AG09309 (cell line): ENCODE measurements around the gene MICAL2.

Experiments
- DNase-seq: peaks from one replicate; pipeline ENCODE4 v3.0.0-alpha.2; 2010; ENCODE audit warnings: low read depth
- H3K4me3 ChIP-seq: 2 replicates; pipeline ENCODE4 v1.5.1; 2011; ENCODE audit warnings: mild to moderate bottlenecking, low read depth, low read length, moderate library complexity; ENCODE audit not compliant: control insufficient read depth
- CTCF ChIP-seq: IDR thresholded peaks from 2 replicates; pipeline ENCODE4 v1.5.1; 2011; ENCODE audit warnings: mild to moderate bottlenecking, low read depth, low read length, inconsistent platforms; ENCODE audit not compliant: insufficient read depth, control insufficient read depth; ENCODE audit errors: missing control alignments

MICAL2 gene

GRCh38 chr11:12185914-12186313, 75.5 kb downstream of the MICAL2 start:
- no peak for TF ChIP-seq CTCF
- no peak for DNase-seq

GRCh38 chr11:12186701-12187100, 76.3 kb downstream of the MICAL2 start:
- H3K4me3 ChIP-seq: no peak overlapping the region
- TF ChIP-seq CTCF: no peak
- DNase-seq: no peak

More at GRCh38 chr11:12185914-12186313, 75.5 kb downstream of the MICAL2 start:
- H3K4me3 ChIP-seq: no peak overlapping the region

- TF ChIP-seq CTCF: no peak
- no peak for DNase-seq
- H3K4me3 ChIP-seq: no peak overlapping the region
Observed at GRCh38 chr11:12187399-12187798, 77.0 kb downstream of the MICAL2 start.

GRCh38 chr11:12188548-12189317, 78.3 kb downstream of the MICAL2 start:
- DNase-seq: no peak
- no peak overlapping the region for H3K4me3 ChIP-seq
- TF ChIP-seq CTCF: no peak

- H3K4me3 ChIP-seq: no peak overlapping the region
- no peak for DNase-seq
- TF ChIP-seq CTCF: no peak
Observed at GRCh38 chr11:12189543-12190235, 79.3 kb downstream of the MICAL2 start.

GRCh38 chr11:12190511-12190910, 80.1 kb downstream of the MICAL2 start:
- no peak for TF ChIP-seq CTCF
- DNase-seq: no peak
- H3K4me3 ChIP-seq: no peak overlapping the region
